NCI-H2107 treated with DMSO at 0.1 percent for 48 hours (cell line): ENCODE data around the gene CACNA1F.
A peak's percentile ranks its signal among the peaks of the same experiment; 100 is the strongest.

Source experiments
- DNase-seq: peaks from one replicate; lab custom pipeline; 2025; ENCODE audit not compliant: unreplicated experiment; lab: John Stamatoyannopoulos, UW

Gene CACNA1F

GRCh38 chrX:49155900-49156837 lies 77.0 kb downstream of the CACNA1F start:
- DNase-seq: peak; percentile 86

GRCh38 chrX:49155243-49155899 lies 77.8 kb downstream of the CACNA1F start:
- peak; percentile 64 for DNase-seq
